Astrocyte (in vitro differentiated cells and primary cell): ENCODE data around the gene TBL2.

Source experiments
- EZH2 ChIP-seq: IDR thresholded peaks from 2 replicates; pipeline ENCODE4 v1.6.1; 2012; ENCODE audit warnings: mild to moderate bottlenecking, low read length, inconsistent platforms; ENCODE audit not compliant: insufficient read depth
- TF ChIP-seq, protein P1 (sequence below): IDR thresholded peaks from 2 replicates; pipeline ENCODE4 v1.5.1; 2011; ENCODE audit warnings: low read depth, mild to moderate bottlenecking, inconsistent platforms, low read length, moderate library complexity; ENCODE audit not compliant: insufficient read depth

DNA sequence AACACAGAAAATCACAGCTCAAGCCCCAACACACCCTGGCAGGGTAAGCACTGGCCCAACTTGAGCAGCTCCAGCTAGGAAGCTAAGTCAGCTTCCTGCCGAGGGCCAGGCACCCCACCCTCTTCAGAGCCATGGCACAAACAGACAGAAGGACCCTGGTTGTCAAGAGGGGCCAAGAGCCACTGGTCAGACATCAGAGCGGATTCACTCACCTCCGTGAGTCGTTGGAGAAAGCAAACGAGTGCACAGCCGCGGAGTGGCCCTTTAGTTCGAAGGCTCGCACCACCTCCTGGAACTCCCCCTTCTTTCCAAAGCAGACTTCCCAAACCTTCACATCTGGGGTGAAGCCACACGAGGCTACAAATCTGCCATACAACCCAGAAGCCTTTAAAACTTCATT, 7.4 kb downstream of the TBL2 start:
- TF ChIP-seq, protein P1, sequence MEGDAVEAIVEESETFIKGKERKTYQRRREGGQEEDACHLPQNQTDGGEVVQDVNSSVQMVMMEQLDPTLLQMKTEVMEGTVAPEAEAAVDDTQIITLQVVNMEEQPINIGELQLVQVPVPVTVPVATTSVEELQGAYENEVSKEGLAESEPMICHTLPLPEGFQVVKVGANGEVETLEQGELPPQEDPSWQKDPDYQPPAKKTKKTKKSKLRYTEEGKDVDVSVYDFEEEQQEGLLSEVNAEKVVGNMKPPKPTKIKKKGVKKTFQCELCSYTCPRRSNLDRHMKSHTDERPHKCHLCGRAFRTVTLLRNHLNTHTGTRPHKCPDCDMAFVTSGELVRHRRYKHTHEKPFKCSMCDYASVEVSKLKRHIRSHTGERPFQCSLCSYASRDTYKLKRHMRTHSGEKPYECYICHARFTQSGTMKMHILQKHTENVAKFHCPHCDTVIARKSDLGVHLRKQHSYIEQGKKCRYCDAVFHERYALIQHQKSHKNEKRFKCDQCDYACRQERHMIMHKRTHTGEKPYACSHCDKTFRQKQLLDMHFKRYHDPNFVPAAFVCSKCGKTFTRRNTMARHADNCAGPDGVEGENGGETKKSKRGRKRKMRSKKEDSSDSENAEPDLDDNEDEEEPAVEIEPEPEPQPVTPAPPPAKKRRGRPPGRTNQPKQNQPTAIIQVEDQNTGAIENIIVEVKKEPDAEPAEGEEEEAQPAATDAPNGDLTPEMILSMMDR, result no peak
- no peak for TF ChIP-seq EZH2
